K562 (cell line): Measurements from ENCODE around the gene ANKMY1. TPM values are rescaled to one million over a fixed set of nuclear protein-coding genes. Genes with fewer than 3 reads are reported as not detected.
A peak's percentile ranks its signal among the peaks of the same experiment; 100 is the strongest.

ENCODE experiments used
- CEBPB ChIP-seq: fragments of 450-650 bp; IDR thresholded peaks from 2 replicates; pipeline ENCODE4 v1.6.1; 2016; ENCODE audit warnings: missing genetic modification characterization, missing compliant biosample characterization
- CXXC5 ChIP-seq: fragments of 250-450 bp; sonication (Bioruptor Pico); IDR thresholded peaks from 2 replicates; pipeline ENCODE4 v1.8.0; 2022; ENCODE audit warnings: inconsistent platforms, mild to moderate bottlenecking, moderate library complexity
- DNMT1 ChIP-seq: fragments of 450-650 bp; IDR thresholded peaks from 2 replicates; pipeline ENCODE4 v1.6.1; 2016; ENCODE audit warnings: antibody characterized with exemption, mild to moderate bottlenecking
- ETV1 ChIP-seq: fragments of 450-650 bp; conservative IDR thresholded peaks from 2 replicates; pipeline ENCODE4 v1.6.1; 2016; ENCODE audit warnings: missing genetic modification characterization, control low read depth, low read depth, missing compliant biosample characterization
- ETV5 ChIP-seq: sonication (generic); formaldehyde crosslinking; IDR thresholded peaks from 2 replicates; pipeline ENCODE4 v1.4.0; 2020; ENCODE audit warnings: low read depth, mild to moderate bottlenecking, missing genetic modification reagents
- MAZ ChIP-seq, 2 experiments: fragments of 450-650 bp in 1 of 2; sonication (generic) in 1 of 2; formaldehyde crosslinking; IDR thresholded peaks in 1 of 2; conservative IDR thresholded peaks in 1 of 2; 2 replicates each; pipeline versions ENCODE4 v1.4.0 to v1.5.0; 2020; ENCODE audit warnings: mild to moderate bottlenecking in 1 of 2, missing genetic modification reagents in 1 of 2
- POLR2G ChIP-seq: fragments of 200-400 bp; formaldehyde crosslinking; IDR thresholded peaks from 2 replicates; pipeline ENCODE4 v1.6.1; 2017; ENCODE audit warnings: low read depth, mild to moderate bottlenecking, antibody characterized with exemption, low read length, moderate library complexity
- RAD21 ChIP-seq, 2 experiments: fragments of 250-450 bp in 1 of 2; fragments of 450-650 bp in 1 of 2; sonication (Bioruptor Pico) in 1 of 2; formaldehyde crosslinking in 1 of 2; IDR thresholded peaks in 1 of 2; conservative IDR thresholded peaks in 1 of 2; 2 replicates each; pipeline versions ENCODE4 v1.4.0 to v1.8.0; 2020 to 2022; ENCODE audit warnings: mild to moderate bottlenecking in 2 of 2, moderate library complexity in 1 of 2
- SOX6 ChIP-seq: fragments of 450-650 bp; IDR thresholded peaks from 2 replicates; pipeline ENCODE4 v1.6.1; 2014; ENCODE audit warnings: mild to moderate bottlenecking
- TCF3 ChIP-seq: sonication (generic); formaldehyde crosslinking; IDR thresholded peaks from 2 replicates; pipeline ENCODE4 v1.4.0; 2020; ENCODE audit warnings: mild to moderate bottlenecking, missing genetic modification reagents
- TRIM28 ChIP-seq: fragments of 450-650 bp; IDR thresholded peaks from 2 replicates; pipeline ENCODE4 v1.6.1; 2017
- ZKSCAN1 ChIP-seq: fragments of 150-350 bp; IDR thresholded peaks from 2 replicates; pipeline ENCODE4 v1.6.1; 2016; ENCODE audit warnings: low read depth, low read length
- ZNF354B ChIP-seq: fragments of 250-450 bp; sonication (Bioruptor Pico); IDR thresholded peaks from 2 replicates; pipeline ENCODE4 v1.4.0; 2020
- ZNF431 ChIP-seq: sonication (generic); formaldehyde crosslinking; IDR thresholded peaks from 2 replicates; pipeline ENCODE4 v1.8.0; 2022; ENCODE audit warnings: mild to moderate bottlenecking, missing genetic modification reagents
- polyA plus RNA-seq, 8 experiments: library from polyadenylated mRNA; depleted of rRNA in 4 of 8; stranded (reverse) in 5 of 8; unstranded in 3 of 8; fragments of >200 nt; fragmentation: Nextera tagmentation in 2 of 8; fragmentation: Illumina TruSeq in 1 of 8; extraction: Ambion mirVana in 2 of 8; extraction: Trizol in 1 of 8; gene quantifications; 2 replicates each; pipeline versions ENCODE4 v1.2.1 to v1.2.3, GENCODE V29; 2011 to 2014; ENCODE audit warnings: inconsistent platforms in 1 of 8, missing spikeins in 1 of 8
- total RNA-seq, 7 experiments: library from RNA; depleted of rRNA in 6 of 7; stranded (reverse); fragments of >200 nt in 6 of 7; fragmentation: Illumina TruSeq in 2 of 7; extraction: Trizol in 2 of 7; gene quantifications; 2 replicates each; pipeline versions ENCODE4 v1.2.1 to v1.2.3, GENCODE V29; 2011 to 2021; ENCODE audit warnings: low replicate concordance in 1 of 7
- TF ChIP-seq, protein P1 (sequence below): fragments of 450-650 bp; formaldehyde crosslinking; IDR thresholded peaks from 2 replicates; pipeline ENCODE4 v1.4.0; 2020; ENCODE audit warnings: mild to moderate bottlenecking, moderate library complexity
- TF ChIP-seq, protein P2 (sequence below): fragments of 450-650 bp; formaldehyde crosslinking; IDR thresholded peaks from 2 replicates; pipeline ENCODE4 v1.4.0; 2022; ENCODE audit warnings: missing genetic modification characterization
- TF ChIP-seq, protein P3 (sequence below), 3 experiments: IDR thresholded peaks in 2 of 3; conservative IDR thresholded peaks in 1 of 3; 2 replicates each; pipeline ENCODE4 v1.5.1; 2011 to 2012; ENCODE audit warnings: low read length in 3 of 3, mild to moderate bottlenecking in 3 of 3, control low read depth in 2 of 3, improper control_type of control experiment in 1 of 3, inconsistent platforms in 1 of 3, low read depth in 1 of 3, mixed read lengths in 1 of 3, moderate library complexity in 1 of 3; ENCODE audit not compliant: insufficient read depth in 2 of 3
- TF ChIP-seq, protein P4 (sequence below): sonication (generic); IDR thresholded peaks from 2 replicates; pipeline ENCODE4 v1.6.1; 2016

The ANKMY1 gene
- total and polyA plus RNA-seq, 9 of the 15 experiments (the other 6 are each of a cell fraction or from before 2014, with no cell fraction given): 0.75 to 15.1 (median 11.7) TPM

DNA sequence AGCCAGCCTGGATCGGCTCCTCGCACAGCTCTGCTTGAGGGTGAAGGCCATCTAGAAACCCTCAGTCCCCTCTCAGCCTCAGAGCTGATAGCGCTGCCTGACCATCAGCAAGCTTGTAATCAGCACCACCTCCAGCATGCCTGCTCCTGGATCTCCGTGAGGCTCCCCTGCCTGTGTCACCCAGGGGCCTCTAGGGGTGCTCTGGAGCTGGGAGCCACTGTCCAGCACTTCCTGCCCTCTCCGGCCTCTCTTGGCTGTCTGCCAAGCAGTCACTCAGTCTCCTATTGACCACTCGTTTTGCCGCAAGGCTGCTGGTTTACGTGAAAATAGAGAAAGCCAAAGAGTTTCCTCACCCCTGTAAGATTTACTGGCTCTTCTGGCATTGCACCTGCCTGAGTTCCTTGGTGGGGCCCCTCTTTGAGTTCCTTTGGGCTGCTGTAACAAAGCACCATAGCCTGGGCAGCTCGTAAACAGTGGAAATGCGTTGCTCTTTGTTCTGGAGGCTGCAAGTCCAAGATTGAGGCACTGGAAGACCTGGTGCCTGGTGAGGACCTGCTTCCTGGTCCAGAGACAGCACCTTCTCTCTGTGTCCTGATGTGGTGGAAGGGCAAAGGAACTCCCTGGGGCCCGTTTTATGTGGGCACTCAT lies 46.6 kb upstream of the ANKMY1 start (continued):
- TF ChIP-seq CEBPB (no peak), DNMT1 (no peak), ZNF431 (no peak), ETV5 (CRISPR knock-in tag) (peak; percentile 85), CXXC5 (CRISPR knock-in tag) (0 out of 2 replicates have a peak, but pooled peaks have one; percentile 22), SOX6 (peak; percentile 64), POLR2G (peak; percentile 6; the same call in 1 of the 2 replicates), TRIM28 (peak; percentile 39; the same call in 1 of the 2 replicates), ZKSCAN1 (no peak), ZNF354B (CRISPR knock-in tag) (no peak), MAZ (CRISPR knock-in tag; conservative IDR thresholded peaks at IDR 0.05 in 1 of 2, IDR thresholded peaks at IDR 0.05 in 1 of 2) (peak in 1 of 2 experiments; percentile 52; a peak in 1 of 4 replicates), RAD21 (CRISPR knock-in tag; conservative IDR thresholded peaks at IDR 0.05 in 1 of 2, IDR thresholded peaks at IDR 0.05 in 1 of 2) (peak; percentile 65 to 74), ETV1 (peak; percentile 89), TCF3 (peak; percentile 8; the same call in 1 of the 2 replicates)
- TF ChIP-seq, protein P1, sequence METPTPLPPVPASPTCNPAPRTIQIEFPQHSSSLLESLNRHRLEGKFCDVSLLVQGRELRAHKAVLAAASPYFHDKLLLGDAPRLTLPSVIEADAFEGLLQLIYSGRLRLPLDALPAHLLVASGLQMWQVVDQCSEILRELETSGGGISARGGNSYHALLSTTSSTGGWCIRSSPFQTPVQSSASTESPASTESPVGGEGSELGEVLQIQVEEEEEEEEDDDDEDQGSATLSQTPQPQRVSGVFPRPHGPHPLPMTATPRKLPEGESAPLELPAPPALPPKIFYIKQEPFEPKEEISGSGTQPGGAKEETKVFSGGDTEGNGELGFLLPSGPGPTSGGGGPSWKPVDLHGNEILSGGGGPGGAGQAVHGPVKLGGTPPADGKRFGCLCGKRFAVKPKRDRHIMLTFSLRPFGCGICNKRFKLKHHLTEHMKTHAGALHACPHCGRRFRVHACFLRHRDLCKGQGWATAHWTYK (CRISPR knock-in tag): no peak
- TF ChIP-seq, protein P2, sequence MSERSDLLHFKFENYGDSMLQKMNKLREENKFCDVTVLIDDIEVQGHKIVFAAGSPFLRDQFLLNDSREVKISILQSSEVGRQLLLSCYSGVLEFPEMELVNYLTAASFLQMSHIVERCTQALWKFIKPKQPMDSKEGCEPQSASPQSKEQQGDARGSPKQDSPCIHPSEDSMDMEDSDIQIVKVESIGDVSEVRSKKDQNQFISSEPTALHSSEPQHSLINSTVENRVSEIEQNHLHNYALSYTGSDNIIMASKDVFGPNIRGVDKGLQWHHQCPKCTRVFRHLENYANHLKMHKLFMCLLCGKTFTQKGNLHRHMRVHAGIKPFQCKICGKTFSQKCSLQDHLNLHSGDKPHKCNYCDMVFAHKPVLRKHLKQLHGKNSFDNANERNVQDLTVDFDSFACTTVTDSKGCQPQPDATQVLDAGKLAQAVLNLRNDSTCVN: no peak
- TF ChIP-seq, protein P3, sequence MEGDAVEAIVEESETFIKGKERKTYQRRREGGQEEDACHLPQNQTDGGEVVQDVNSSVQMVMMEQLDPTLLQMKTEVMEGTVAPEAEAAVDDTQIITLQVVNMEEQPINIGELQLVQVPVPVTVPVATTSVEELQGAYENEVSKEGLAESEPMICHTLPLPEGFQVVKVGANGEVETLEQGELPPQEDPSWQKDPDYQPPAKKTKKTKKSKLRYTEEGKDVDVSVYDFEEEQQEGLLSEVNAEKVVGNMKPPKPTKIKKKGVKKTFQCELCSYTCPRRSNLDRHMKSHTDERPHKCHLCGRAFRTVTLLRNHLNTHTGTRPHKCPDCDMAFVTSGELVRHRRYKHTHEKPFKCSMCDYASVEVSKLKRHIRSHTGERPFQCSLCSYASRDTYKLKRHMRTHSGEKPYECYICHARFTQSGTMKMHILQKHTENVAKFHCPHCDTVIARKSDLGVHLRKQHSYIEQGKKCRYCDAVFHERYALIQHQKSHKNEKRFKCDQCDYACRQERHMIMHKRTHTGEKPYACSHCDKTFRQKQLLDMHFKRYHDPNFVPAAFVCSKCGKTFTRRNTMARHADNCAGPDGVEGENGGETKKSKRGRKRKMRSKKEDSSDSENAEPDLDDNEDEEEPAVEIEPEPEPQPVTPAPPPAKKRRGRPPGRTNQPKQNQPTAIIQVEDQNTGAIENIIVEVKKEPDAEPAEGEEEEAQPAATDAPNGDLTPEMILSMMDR (IDR thresholded peaks at IDR 0.05 in 2 of 3, conservative IDR thresholded peaks at IDR 0.05 in 1 of 3; ENCODE audit: insufficient read depth in 2 of 3, low read depth in 1 of 3, low read length in 3 of 3): peak; percentile 86 to 92 (median 91)
- TF ChIP-seq, protein P4, sequence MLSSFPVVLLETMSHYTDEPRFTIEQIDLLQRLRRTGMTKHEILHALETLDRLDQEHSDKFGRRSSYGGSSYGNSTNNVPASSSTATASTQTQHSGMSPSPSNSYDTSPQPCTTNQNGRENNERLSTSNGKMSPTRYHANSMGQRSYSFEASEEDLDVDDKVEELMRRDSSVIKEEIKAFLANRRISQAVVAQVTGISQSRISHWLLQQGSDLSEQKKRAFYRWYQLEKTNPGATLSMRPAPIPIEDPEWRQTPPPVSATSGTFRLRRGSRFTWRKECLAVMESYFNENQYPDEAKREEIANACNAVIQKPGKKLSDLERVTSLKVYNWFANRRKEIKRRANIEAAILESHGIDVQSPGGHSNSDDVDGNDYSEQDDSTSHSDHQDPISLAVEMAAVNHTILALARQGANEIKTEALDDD: peak; percentile 34; the same call in 1 of the 2 replicates
